ENCODE data around the gene TMED1.

TMED1 gene

DNA sequence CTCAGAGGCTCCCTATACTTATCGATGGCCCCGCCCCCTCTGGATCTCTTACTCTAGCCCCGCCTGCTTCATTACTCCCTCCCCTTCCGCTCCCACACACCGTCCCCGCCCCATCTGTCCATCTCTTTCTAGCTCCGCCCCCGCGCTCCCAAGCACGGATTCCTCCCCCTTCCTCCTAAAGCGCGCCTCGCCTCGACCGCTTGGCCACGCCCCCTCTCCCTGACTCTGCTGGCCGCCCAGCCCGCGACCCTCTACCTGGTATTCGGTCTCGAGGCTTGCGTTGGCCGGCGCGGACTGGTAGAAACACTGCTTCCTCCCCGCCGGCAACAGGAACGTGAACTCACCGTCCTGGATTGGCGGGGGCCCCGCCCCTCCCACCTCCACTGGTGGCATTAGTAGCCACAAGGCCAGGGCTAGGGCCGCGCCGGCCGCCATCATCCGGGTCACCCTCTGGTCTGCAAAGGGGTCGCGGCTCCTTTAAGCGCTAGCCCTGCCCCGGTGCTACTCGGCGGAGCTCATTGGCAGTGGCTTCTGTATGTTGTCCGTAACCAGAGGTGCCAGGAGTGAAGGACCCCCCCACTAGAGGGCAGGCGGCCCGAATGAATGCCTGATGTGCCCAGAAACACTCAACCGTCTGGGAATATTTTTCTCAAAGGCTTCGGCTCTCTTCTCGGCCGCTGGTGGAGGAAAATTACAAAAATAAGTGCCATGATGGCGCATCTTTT lies at the start of gene TMED1:
Gene TMED1 (minus strand): TSS at position 459 of the 725 bp plus-strand sequence. CDS start 21 bp downstream, at position 438.
- Histone ChIP-seq H3K36me3 (ENCODE audit: low read depth) (peaks cover 13% of the 10 kb centered on the region), H3K4me3 (ENCODE audit: severe bottlenecking) (peak within 1 kb of the TSS; percentile 74), H3K27ac (ENCODE audit: poor library complexity, severe bottlenecking) (peak within 1 kb of the TSS; percentile 85), H3K9me3 (ENCODE audit: severe bottlenecking) (no peaks in the 10 kb centered on the region), H3K4me1 (ENCODE audit: insufficient read depth, poor library complexity, severe bottlenecking) (peaks cover 8% of the 10 kb centered on the region), H3K27me3 (ENCODE audit: insufficient read depth, poor library complexity, severe bottlenecking) (no peaks in the 10 kb centered on the region)
- peak; percentile 98 for DNase-seq (ENCODE audit: low spot score)
- ATAC-seq (ENCODE audit: low read depth) = peak; percentile 90
- TF ChIP-seq, protein P1, sequence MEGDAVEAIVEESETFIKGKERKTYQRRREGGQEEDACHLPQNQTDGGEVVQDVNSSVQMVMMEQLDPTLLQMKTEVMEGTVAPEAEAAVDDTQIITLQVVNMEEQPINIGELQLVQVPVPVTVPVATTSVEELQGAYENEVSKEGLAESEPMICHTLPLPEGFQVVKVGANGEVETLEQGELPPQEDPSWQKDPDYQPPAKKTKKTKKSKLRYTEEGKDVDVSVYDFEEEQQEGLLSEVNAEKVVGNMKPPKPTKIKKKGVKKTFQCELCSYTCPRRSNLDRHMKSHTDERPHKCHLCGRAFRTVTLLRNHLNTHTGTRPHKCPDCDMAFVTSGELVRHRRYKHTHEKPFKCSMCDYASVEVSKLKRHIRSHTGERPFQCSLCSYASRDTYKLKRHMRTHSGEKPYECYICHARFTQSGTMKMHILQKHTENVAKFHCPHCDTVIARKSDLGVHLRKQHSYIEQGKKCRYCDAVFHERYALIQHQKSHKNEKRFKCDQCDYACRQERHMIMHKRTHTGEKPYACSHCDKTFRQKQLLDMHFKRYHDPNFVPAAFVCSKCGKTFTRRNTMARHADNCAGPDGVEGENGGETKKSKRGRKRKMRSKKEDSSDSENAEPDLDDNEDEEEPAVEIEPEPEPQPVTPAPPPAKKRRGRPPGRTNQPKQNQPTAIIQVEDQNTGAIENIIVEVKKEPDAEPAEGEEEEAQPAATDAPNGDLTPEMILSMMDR (IDR thresholded peaks at IDR 0.05; ENCODE audit: poor library complexity, severe bottlenecking) = no peak

GRCh38 chr19:10885201-10886169 lies 49.5 kb upstream of the TMED1 start:
- H3K4me3 ChIP-seq (ENCODE audit: severe bottlenecking) = no peak overlapping the region
- ATAC-seq (ENCODE audit: low read depth) (no peak), DNase-seq (ENCODE audit: low spot score) (no peak)
- no peaks in the 10 kb centered on the region for H3K27me3 ChIP-seq (ENCODE audit: insufficient read depth, poor library complexity, severe bottlenecking)
- TF ChIP-seq, protein P1 (IDR thresholded peaks at IDR 0.05; ENCODE audit: poor library complexity, severe bottlenecking) = no peak
- H3K4me1 ChIP-seq (ENCODE audit: insufficient read depth, poor library complexity, severe bottlenecking) = no peaks in the 10 kb centered on the region
- H3K27ac ChIP-seq (ENCODE audit: poor library complexity, severe bottlenecking) = no peak overlapping the region
- no peaks in the 10 kb centered on the region for H3K36me3 ChIP-seq (ENCODE audit: low read depth)
- H3K9me3 ChIP-seq (ENCODE audit: severe bottlenecking) = no peaks in the 10 kb centered on the region

- Histone ChIP-seq H3K4me1 (ENCODE audit: insufficient read depth, poor library complexity, severe bottlenecking) (peaks cover 2% of the 10 kb centered on the region), H3K9me3 (ENCODE audit: severe bottlenecking) (no peaks in the 10 kb centered on the region), H3K27ac (ENCODE audit: poor library complexity, severe bottlenecking) (no peak overlapping the region)
These were observed 48.3 kb upstream of the TMED1 start for GRCh38 chr19:10884274-10884673.

GRCh38 chr19:10882108-10882457 lies 46.1 kb upstream of the TMED1 start:
- TF ChIP-seq, protein P1 (IDR thresholded peaks at IDR 0.05; ENCODE audit: poor library complexity, severe bottlenecking) = no peak
- Histone ChIP-seq H3K27me3 (ENCODE audit: insufficient read depth, poor library complexity, severe bottlenecking) (no peaks in the 10 kb centered on the region), H3K9me3 (ENCODE audit: severe bottlenecking) (no peaks in the 10 kb centered on the region), H3K4me3 (ENCODE audit: severe bottlenecking) (no peak overlapping the region), H3K27ac (ENCODE audit: poor library complexity, severe bottlenecking) (no peak overlapping the region), H3K4me1 (ENCODE audit: insufficient read depth, poor library complexity, severe bottlenecking) (peaks cover 6% of the 10 kb centered on the region), H3K36me3 (ENCODE audit: low read depth) (no peaks in the 10 kb centered on the region)
- no peak for DNase-seq (ENCODE audit: low spot score)
- no peak for ATAC-seq (ENCODE audit: low read depth)

More at GRCh38 chr19:10884274-10884673, 48.3 kb upstream of the TMED1 start:
- H3K36me3 ChIP-seq (ENCODE audit: low read depth) = no peaks in the 10 kb centered on the region
- TF ChIP-seq, protein P1 (IDR thresholded peaks at IDR 0.05; ENCODE audit: poor library complexity, severe bottlenecking) = no peak
- H3K4me3 ChIP-seq (ENCODE audit: severe bottlenecking) = no peak overlapping the region
- no peaks in the 10 kb centered on the region for H3K27me3 ChIP-seq (ENCODE audit: insufficient read depth, poor library complexity, severe bottlenecking)
- ATAC-seq (ENCODE audit: low read depth) (peak; percentile 66), DNase-seq (ENCODE audit: low spot score) (no peak)

All from RWPE2 (cell line).